Stomach (tissue), 4 donors: ENCODE data around the gene VAV3.

Experiments used
- CTCF ChIP-seq, 7 experiments: fragments of 450-650 bp in 4 of 7; fragments of 200-600 bp in 3 of 7; sonication (generic) in 3 of 7; IDR thresholded peaks; one replicate each; pipeline ENCODE4 v1.5.1; 2016 to 2019; ENCODE audit warnings: antibody characterized with exemption in 7 of 7, control low read depth in 2 of 7, mild to moderate bottlenecking in 1 of 7
- EP300 ChIP-seq: sonication (generic); formaldehyde crosslinking; IDR thresholded peaks from one replicate; pipeline ENCODE4 v1.6.1; 2017; ENCODE audit warnings: antibody characterized with exemption
- POLR2A ChIP-seq, 4 donors: fragments of 450-650 bp; IDR thresholded peaks; one replicate each; pipeline ENCODE4 v1.6.1; 2016; ENCODE audit warnings: antibody characterized with exemption in 4 of 4, control low read depth in 2 of 4, mild to moderate bottlenecking in 1 of 4, moderate library complexity in 1 of 4

DNA sequence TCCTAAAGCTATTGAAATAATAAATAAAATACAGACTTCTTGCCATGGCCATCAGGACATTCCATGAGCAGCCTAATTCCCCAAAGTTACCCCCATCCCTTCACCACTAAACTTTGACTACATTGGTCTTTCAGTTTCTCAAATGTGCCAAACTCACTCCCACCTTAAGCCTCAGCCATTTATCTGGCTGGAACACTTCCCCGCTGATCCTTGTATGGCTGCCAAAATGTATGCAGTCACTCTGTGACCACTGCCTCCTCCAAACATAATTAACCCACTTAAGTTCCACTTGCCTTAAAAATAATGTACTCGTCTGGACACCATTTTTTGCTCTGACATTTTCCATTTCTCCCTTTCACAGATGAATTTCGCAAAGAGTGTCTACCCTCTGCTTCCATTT, 416.7 kb downstream of the VAV3 start:
- no peak for TF ChIP-seq EP300
- no peak for TF ChIP-seq CTCF (IDR thresholded peaks at IDR 0.05)
- TF ChIP-seq POLR2A (IDR thresholded peaks at IDR 0.05), result no peak
